Trophoblast cell (in vitro differentiated cells and primary cell): Measurements from ENCODE around the gene LCLAT1.
A peak's percentile ranks its signal among the peaks of the same experiment; 100 is the strongest.
"Not testable (repeated sequence)": the region's sequence is repeated elsewhere in the genome, so short reads cannot be mapped to it uniquely, and the experiment has no call there.

Source experiments
- DNase-seq, 2 donors: peaks; one replicate each; pipeline ENCODE4 v3.0.0-alpha.2; 2016
- H2AFZ ChIP-seq: 2 replicates; pipeline ENCODE4 v1.6.1; 2013; ENCODE audit warnings: low read length, moderate library complexity, mild to moderate bottlenecking; ENCODE audit not compliant: insufficient read depth, poor library complexity
- H2AK5ac ChIP-seq: 2 replicates; pipeline ENCODE4 v1.6.1; 2013; ENCODE audit warnings: mild to moderate bottlenecking, low read length
- H2BK120ac ChIP-seq: 2 replicates; pipeline ENCODE4 v1.6.1; 2013; ENCODE audit warnings: low read length, mild to moderate bottlenecking, moderate library complexity; ENCODE audit not compliant: insufficient read depth, poor library complexity
- H2BK12ac ChIP-seq: 2 replicates; pipeline ENCODE4 v1.6.1; 2013; ENCODE audit warnings: mild to moderate bottlenecking, low read length, moderate library complexity
- H2BK5ac ChIP-seq: 2 replicates; pipeline ENCODE4 v1.6.1; 2013; ENCODE audit warnings: low read length, low read depth, moderate library complexity, mild to moderate bottlenecking; ENCODE audit not compliant: poor library complexity
- H3K14ac ChIP-seq: 2 replicates; pipeline ENCODE4 v1.6.1; 2013; ENCODE audit warnings: mild to moderate bottlenecking, low read length
- H3K18ac ChIP-seq: 2 replicates; pipeline ENCODE4 v1.6.1; 2013; ENCODE audit warnings: mild to moderate bottlenecking, low read length
- H3K23ac ChIP-seq: 2 replicates; pipeline ENCODE4 v1.6.1; 2013; ENCODE audit warnings: low read length
- H3K27ac ChIP-seq: 2 replicates; pipeline ENCODE4 v1.5.1; 2013; ENCODE audit warnings: low read depth, mild to moderate bottlenecking, inconsistent platforms, low read length, moderate library complexity
- H3K27me3 ChIP-seq: 2 replicates; pipeline ENCODE4 v1.6.1; 2013; ENCODE audit warnings: inconsistent platforms, mild to moderate bottlenecking, low read length, moderate library complexity; ENCODE audit not compliant: insufficient read depth
- H3K36me3 ChIP-seq, 2 experiments: 1 replicate in 1 of 2; 2 replicates in 1 of 2; pipeline ENCODE4 v1.6.1; 2013; ENCODE audit warnings: low read length in 2 of 2, mild to moderate bottlenecking in 2 of 2, moderate library complexity in 1 of 2; ENCODE audit not compliant: insufficient read depth in 2 of 2, control insufficient read depth in 1 of 2
- H3K4ac ChIP-seq: 2 replicates; pipeline ENCODE4 v1.6.1; 2013; ENCODE audit warnings: low read depth, mild to moderate bottlenecking, low read length, moderate library complexity
- H3K4me1 ChIP-seq, 2 experiments: 1 replicate in 1 of 2; 2 replicates in 1 of 2; pipeline ENCODE4 v1.6.1; 2013; ENCODE audit warnings: low read length in 2 of 2, mild to moderate bottlenecking in 2 of 2, moderate library complexity in 1 of 2; ENCODE audit not compliant: insufficient read depth in 2 of 2, control insufficient read depth in 1 of 2
- H3K4me2 ChIP-seq: 2 replicates; pipeline ENCODE4 v1.6.1; 2013; ENCODE audit warnings: inconsistent platforms, mild to moderate bottlenecking, low read length, moderate library complexity
- H3K4me3 ChIP-seq: 2 replicates; pipeline ENCODE4 v1.5.1; 2013; ENCODE audit warnings: mild to moderate bottlenecking, low read depth, low read length, inconsistent platforms
- H3K79me1 ChIP-seq: one replicate; pipeline ENCODE4 v1.6.1; 2013; ENCODE audit warnings: low read length
- H3K79me2 ChIP-seq: 2 replicates; pipeline ENCODE4 v1.6.1; 2013; ENCODE audit warnings: low read length, mild to moderate bottlenecking; ENCODE audit not compliant: control insufficient read depth, insufficient read depth, poor library complexity
- H3K9ac ChIP-seq: 2 replicates; pipeline ENCODE4 v1.6.1; 2013; ENCODE audit warnings: mild to moderate bottlenecking, low read length
- H3K9me3 ChIP-seq: 2 replicates; pipeline ENCODE4 v1.6.1; 2013; ENCODE audit warnings: low read depth, mild to moderate bottlenecking, control low read depth, inconsistent platforms, low read length; ENCODE audit not compliant: insufficient read depth
- H4K12ac ChIP-seq: 2 replicates; pipeline ENCODE4 v1.6.1; 2013; ENCODE audit warnings: low read depth, mild to moderate bottlenecking, low read length, moderate library complexity
- H4K8ac ChIP-seq: 2 replicates; pipeline ENCODE4 v1.6.1; 2013; ENCODE audit warnings: low read depth, mild to moderate bottlenecking, low read length, moderate library complexity
- H4K91ac ChIP-seq: one replicate; pipeline ENCODE4 v1.6.1; 2013; ENCODE audit warnings: low read depth, mild to moderate bottlenecking, low read length, moderate library complexity
- WGBS: extraction: QIAGEN DNeasy Blood & Tissue Kit; methylation state at CpG from one replicate; pipeline ENCODE4 v1.1.7; 2013; ENCODE audit warnings: missing lambda C conversion rate; ENCODE audit not compliant: insufficient read length, insufficient coverage; ENCODE audit errors: extremely low coverage; 5-methylcytosine and 5-hydroxymethylcytosine counted together

The LCLAT1 gene

DNA sequence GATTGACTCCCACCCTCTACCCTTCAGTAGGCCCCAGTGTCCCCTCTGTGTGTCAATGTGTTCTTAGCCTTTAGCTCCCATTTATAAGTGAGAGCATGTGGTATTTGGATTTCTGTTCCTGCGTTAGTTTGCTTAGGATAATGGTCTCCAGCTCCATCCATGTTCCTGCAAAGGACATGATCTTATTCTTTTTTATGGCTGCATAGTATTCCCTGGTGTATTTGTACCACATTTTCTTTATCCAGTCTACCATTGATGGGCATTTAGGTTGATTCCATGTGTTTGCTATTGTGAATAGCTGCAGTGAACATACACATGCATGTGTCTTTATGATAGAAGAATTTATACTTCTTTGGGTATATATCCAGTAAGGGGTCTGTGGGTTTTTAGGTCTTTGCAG is 60.4 kb downstream of the LCLAT1 start:
- H3K18ac ChIP-seq, H3K27me3 ChIP-seq, H2AK5ac ChIP-seq, H3K4me1 ChIP-seq, H3K4me2 ChIP-seq, H4K8ac ChIP-seq, H3K9ac ChIP-seq, H3K14ac ChIP-seq, H3K79me1 ChIP-seq, H2AFZ ChIP-seq, H4K91ac ChIP-seq, H4K12ac ChIP-seq, H3K36me3 ChIP-seq, H2BK120ac ChIP-seq, H3K23ac ChIP-seq, H3K27ac ChIP-seq, H3K9me3 ChIP-seq, DNase-seq, H3K4ac ChIP-seq, H2BK12ac ChIP-seq, H3K4me3 ChIP-seq, H3K79me2 ChIP-seq, H2BK5ac ChIP-seq: not testable (repeated sequence)
- no CpG with 5 or more reads among the region's 1 CpG for WGBS

- no peaks in the 10 kb centered on the region for H3K79me2 ChIP-seq
- no peaks in the 10 kb centered on the region for H3K36me3 ChIP-seq
- DNase-seq = no peak
- H2AFZ ChIP-seq = no peak overlapping the region
- no peak overlapping the region for H2BK120ac ChIP-seq
- no peak overlapping the region for H4K12ac ChIP-seq
- no peak overlapping the region for H2BK12ac ChIP-seq
- H3K4me1 ChIP-seq = peaks cover 5% of the 10 kb centered on the region in 2 experiments
- H3K79me1 ChIP-seq = peaks cover 2% of the 10 kb centered on the region
- no peaks in the 10 kb centered on the region for H3K27me3 ChIP-seq
- no peak overlapping the region for H2BK5ac ChIP-seq
- no peak overlapping the region for H3K4me3 ChIP-seq
- no peak overlapping the region for H3K23ac ChIP-seq
- no peak overlapping the region for H4K91ac ChIP-seq
- peak overlapping the region; percentile 18 for H3K27ac ChIP-seq
- H3K14ac ChIP-seq = no peak overlapping the region
- H3K18ac ChIP-seq = no peak overlapping the region
- no peaks in the 10 kb centered on the region for H3K9me3 ChIP-seq
- no peak overlapping the region for H4K8ac ChIP-seq
- no peak overlapping the region for H3K4me2 ChIP-seq
- no peak overlapping the region for H2AK5ac ChIP-seq
- no CpG with 5 or more reads among the region's 5 CpGs for WGBS
- no peak overlapping the region for H3K4ac ChIP-seq
- no peak overlapping the region for H3K9ac ChIP-seq
Observed at GRCh38 chr2:30509716-30510115, 62.7 kb downstream of the LCLAT1 start.

DNA sequence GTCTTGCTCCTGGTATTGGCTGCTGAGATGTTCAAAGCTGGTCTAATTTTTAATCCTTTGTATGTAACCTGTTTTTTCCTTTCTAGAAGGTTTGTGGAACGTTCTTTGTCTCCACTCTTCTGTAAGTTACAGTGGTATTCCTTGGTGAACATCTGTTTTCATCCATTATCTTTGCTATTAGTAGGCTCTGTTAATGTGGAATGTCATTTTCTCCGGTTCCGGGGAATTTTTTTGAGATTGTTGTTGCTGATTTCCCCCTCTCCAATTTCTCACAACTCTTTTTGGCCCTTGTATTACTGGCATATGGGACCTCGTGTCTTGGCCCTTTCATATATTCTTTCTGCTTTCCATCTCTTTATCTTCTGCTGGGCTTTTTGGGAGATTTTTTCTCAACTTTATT is 63.4 kb downstream of the LCLAT1 start:
- Histone ChIP-seq H3K4ac (no peak overlapping the region), H3K9ac (no peak overlapping the region), H2AK5ac (no peak overlapping the region), H3K18ac (no peak overlapping the region), H3K14ac (no peak overlapping the region), H3K9me3 (no peaks in the 10 kb centered on the region), H4K8ac (no peak overlapping the region), H2BK12ac (no peak overlapping the region), H4K91ac (no peak overlapping the region), H3K4me1 (peaks cover 5 to 7% of the 10 kb centered on the region in 2 experiments), H3K36me3 (no peaks in the 10 kb centered on the region), H3K79me1 (peaks cover 2% of the 10 kb centered on the region), H2BK5ac (no peak overlapping the region), H3K4me2 (peak overlapping the region; percentile 27), H2BK120ac (no peak overlapping the region), H3K79me2 (no peaks in the 10 kb centered on the region), H3K27me3 (no peaks in the 10 kb centered on the region), H2AFZ (no peak overlapping the region), H3K23ac (no peak overlapping the region), H3K4me3 (no peak overlapping the region), H3K27ac (peak overlapping the region; percentile 17), H4K12ac (no peak overlapping the region)
- no peak for DNase-seq
- WGBS = no CpG with 5 or more reads among the region's 4 CpGs

DNA sequence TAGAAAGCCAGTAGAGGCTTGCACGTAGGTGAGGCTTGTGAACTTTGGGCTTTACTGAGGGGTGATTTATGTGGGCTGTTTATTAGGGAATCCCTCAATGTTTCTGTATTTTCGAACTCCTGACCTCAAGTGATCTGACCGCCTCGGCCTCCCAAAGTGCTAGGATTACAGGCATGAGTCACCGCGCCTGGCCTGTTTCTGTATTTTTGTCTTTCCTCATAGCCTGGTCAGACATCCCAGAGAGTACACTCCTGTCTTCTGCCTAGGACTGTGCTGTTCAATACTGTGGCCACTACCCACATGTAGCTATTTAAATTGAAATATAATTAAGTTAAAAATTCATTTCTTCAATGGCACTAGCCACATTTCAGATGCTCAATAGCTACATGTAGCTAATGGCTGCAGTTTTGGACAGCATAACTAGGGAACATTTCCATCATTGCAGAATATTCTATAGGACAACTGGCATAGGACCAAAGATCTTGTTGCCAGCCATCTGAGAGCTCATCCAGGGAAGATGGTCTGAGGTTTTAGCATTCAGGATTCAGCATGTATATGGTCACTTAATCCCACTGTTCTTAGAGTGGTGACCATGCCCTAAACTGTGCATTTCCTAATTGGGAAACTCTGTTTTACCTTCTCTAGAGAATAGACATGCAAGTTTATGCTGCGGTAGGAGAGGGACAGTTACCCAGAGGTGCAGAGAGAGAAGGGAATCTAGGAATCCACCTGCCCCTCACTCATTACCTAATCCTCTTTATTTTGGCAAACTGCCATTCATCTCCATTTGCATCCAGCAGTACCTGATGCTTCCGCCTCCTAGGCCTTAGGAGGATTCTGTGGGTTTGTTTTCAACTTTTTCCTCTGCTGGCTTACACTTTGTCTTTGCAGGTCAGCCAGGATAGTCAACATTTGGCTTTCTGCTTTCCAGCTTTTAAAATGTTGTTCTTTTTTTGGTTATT is 64.4 kb downstream of the LCLAT1 start:
- Histone ChIP-seq H4K91ac (peak overlapping the region; percentile 51), H3K14ac (peak overlapping the region; percentile 70), H2AK5ac (peak overlapping the region; percentile 83), H2BK12ac (peak overlapping the region; percentile 65), H3K4ac (peak overlapping the region; percentile 41), H3K9me3 (no peaks in the 10 kb centered on the region), H3K23ac (no peak overlapping the region), H3K9ac (no peak overlapping the region), H2BK120ac (peak overlapping the region; percentile 55), H3K79me2 (no peaks in the 10 kb centered on the region), H4K8ac (peak overlapping the region; percentile 11), H3K27me3 (no peaks in the 10 kb centered on the region), H3K4me3 (no peak overlapping the region), H3K36me3 (peaks cover 0 to 3% of the 10 kb centered on the region in 2 experiments), H3K18ac (peak overlapping the region; percentile 21), H3K27ac (peak overlapping the region; percentile 27), H2BK5ac (peak overlapping the region; percentile 39), H3K4me1 (peaks cover 5 to 7% of the 10 kb centered on the region in 2 experiments), H2AFZ (no peak overlapping the region), H3K4me2 (no peak overlapping the region), H3K79me1 (peaks cover 2% of the 10 kb centered on the region), H4K12ac (no peak overlapping the region)
- peak in 1 of 2 donors; percentile 25 for DNase-seq
- WGBS = no CpG with 5 or more reads among the region's 8 CpGs
